ENCODE data around the gene KIFC1.

The KIFC1 gene

GRCh38 chr6:33419580-33420490 lies 28.2 kb downstream of the KIFC1 start, which contains the start of gene SYNGAP1:
TSS of gene SYNGAP1 (plus strand) at chr6:33420065. CDS start at chr6:33420265, 200 bp downstream.
- Histone ChIP-seq H2AK5ac (ENCODE audit: low read length, severe bottlenecking) (peak within 1 kb of the TSS; percentile 82), H3K23ac (ENCODE audit: low read length in 2 of 2) (no peak within 1 kb of the TSS), H3K36me3 (ENCODE audit: control insufficient read depth in 1 of 2, insufficient read depth in 2 of 2, low read depth in 1 of 2, low read length in 2 of 2) (peaks cover 25 to 53% of the 10 kb centered on the region in 2 experiments), H2BK15ac (ENCODE audit: low read depth, poor library complexity, severe bottlenecking) (peak within 1 kb of the TSS; percentile 55), H2BK12ac (ENCODE audit: low read length in 2 of 2) (peak within 1 kb of the TSS; percentile 73 to 94), H3K4me2 (ENCODE audit: low read length, poor library complexity, severe bottlenecking) (peak within 1 kb of the TSS; percentile 76), H2BK5ac (ENCODE audit: low read depth, low read length, poor library complexity, severe bottlenecking) (no peak within 1 kb of the TSS), H4K8ac (ENCODE audit: low read length) (peak within 1 kb of the TSS; percentile 96), H3K4me1 (ENCODE audit: control insufficient read depth, insufficient read depth, low read depth, low read length) (peaks cover 29% of the 10 kb centered on the region), H3K27ac (ENCODE audit: low read length, poor library complexity, severe bottlenecking) (peak within 1 kb of the TSS; percentile 25), H3K79me1 (replicated peaks; ENCODE audit: low read length, poor library complexity, severe bottlenecking) (peaks cover 22% of the 10 kb centered on the region), H3K4me3 (ENCODE audit: insufficient read depth in 1 of 2, low read depth in 1 of 2, low read length in 2 of 2) (peak within 1 kb of the TSS; percentile 40 to 99), H3K14ac (ENCODE audit: low read length in 2 of 2) (peak within 1 kb of the TSS in 1 of 2 experiments; percentile 56), H3K27me3 (ENCODE audit: control insufficient read depth in 1 of 2, insufficient read depth in 1 of 2, low read length in 2 of 2) (no peaks in the 10 kb centered on the region), H2BK120ac (ENCODE audit: low read depth, low read length) (peak within 1 kb of the TSS; percentile 93), H3K9me3 (ENCODE audit: control insufficient read depth, low read length) (no peaks in the 10 kb centered on the region), H3K4ac (ENCODE audit: low read depth in 1 of 2, low read length in 2 of 2) (peak within 1 kb of the TSS; percentile 79 to 90), H4K91ac (ENCODE audit: low read length) (peak within 1 kb of the TSS; percentile 96), H3K9ac (ENCODE audit: low read length) (peak within 1 kb of the TSS; percentile 92), H2AFZ (ENCODE audit: low read depth, low read length) (no peak within 1 kb of the TSS), H3K18ac (ENCODE audit: low read depth in 1 of 2, low read length in 2 of 2) (peak within 1 kb of the TSS; percentile 37 to 93)
- DNase-seq: peak; percentile 72
- WGBS: 1% methylated on average over 19 of the region's 22 CpGs

DNA sequence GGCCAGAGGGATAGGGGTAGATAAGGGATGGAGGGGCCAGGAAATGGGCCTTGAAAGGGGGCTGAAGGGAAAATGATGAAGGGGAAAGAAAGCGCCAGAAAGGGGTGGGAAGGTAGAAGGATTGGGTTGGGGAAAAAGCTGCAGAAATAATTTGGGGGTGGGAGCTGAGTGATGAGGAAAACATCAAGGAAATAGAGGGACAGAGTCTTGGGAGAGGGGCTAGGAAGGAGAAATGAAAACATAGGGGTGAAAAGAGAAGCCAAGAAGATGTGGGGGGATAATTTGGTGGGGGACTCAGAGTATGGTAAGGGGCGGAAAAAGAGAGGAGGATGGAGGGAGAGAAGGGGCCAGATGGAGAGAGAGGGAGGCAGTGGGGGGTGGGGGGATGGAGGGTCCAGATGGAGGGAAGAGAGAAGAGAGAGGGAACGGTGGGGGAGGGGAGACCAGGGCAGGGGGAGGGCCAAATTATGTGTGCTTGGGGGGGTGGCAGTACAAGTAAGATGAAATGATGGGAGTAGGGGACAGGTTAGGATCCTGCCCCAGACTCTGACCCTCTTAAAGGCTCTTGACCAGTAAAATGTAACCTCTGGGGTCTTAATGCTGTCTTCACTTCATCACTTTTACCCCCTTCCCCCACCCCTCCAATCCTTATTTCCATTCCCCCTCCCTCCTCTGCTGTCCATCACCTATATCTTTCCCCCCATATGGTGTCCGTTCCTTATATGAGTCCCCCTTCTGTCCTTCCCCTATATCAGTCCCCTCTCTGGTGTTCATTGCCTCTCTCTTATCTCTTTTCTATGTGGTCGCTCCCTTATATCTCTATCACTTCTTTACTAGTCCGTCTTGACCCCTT lies 29.1 kb downstream of the KIFC1 start:
- no peak overlapping the region for H4K91ac ChIP-seq (ENCODE audit: low read length)
- H2BK15ac ChIP-seq (ENCODE audit: low read depth, poor library complexity, severe bottlenecking): peak overlapping the region; percentile 7
- peak overlapping the region in 1 of 2 experiments; percentile 56 for H3K14ac ChIP-seq (ENCODE audit: low read length in 2 of 2)
- peaks cover 25% of the 10 kb centered on the region for H3K4me1 ChIP-seq (ENCODE audit: control insufficient read depth, insufficient read depth, low read depth, low read length)
- H2AK5ac ChIP-seq (ENCODE audit: low read length, severe bottlenecking): peak overlapping the region; percentile 16
- no peak for DNase-seq
- WGBS: 66% methylated on average over 6 of the region's 6 CpGs
- peaks cover 19 to 44% of the 10 kb centered on the region in 2 experiments for H3K36me3 ChIP-seq (ENCODE audit: control insufficient read depth in 1 of 2, insufficient read depth in 2 of 2, low read depth in 1 of 2, low read length in 2 of 2)
- peak overlapping the region; percentile 66 for H3K4me2 ChIP-seq (ENCODE audit: low read length, poor library complexity, severe bottlenecking)
- H2BK5ac ChIP-seq (ENCODE audit: low read depth, low read length, poor library complexity, severe bottlenecking): no peak overlapping the region
- H3K27me3 ChIP-seq (ENCODE audit: control insufficient read depth in 1 of 2, insufficient read depth in 1 of 2, low read length in 2 of 2): no peaks in the 10 kb centered on the region
- peak overlapping the region in 1 of 2 experiments; percentile 41 for H3K18ac ChIP-seq (ENCODE audit: low read depth in 1 of 2, low read length in 2 of 2)
- H3K4ac ChIP-seq (ENCODE audit: low read depth in 1 of 2, low read length in 2 of 2): peak overlapping the region in 1 of 2 experiments; percentile 73
- peak overlapping the region; percentile 39 to 78 for H3K4me3 ChIP-seq (ENCODE audit: insufficient read depth in 1 of 2, low read depth in 1 of 2, low read length in 2 of 2)
- H4K8ac ChIP-seq (ENCODE audit: low read length): no peak overlapping the region
- H3K9ac ChIP-seq (ENCODE audit: low read length): peak overlapping the region; percentile 81
- H2BK120ac ChIP-seq (ENCODE audit: low read depth, low read length): peak overlapping the region; percentile 93
- no peak overlapping the region for H3K23ac ChIP-seq (ENCODE audit: low read length in 2 of 2)
- H3K27ac ChIP-seq (ENCODE audit: low read length, poor library complexity, severe bottlenecking): no peak overlapping the region
- H3K79me1 ChIP-seq (replicated peaks; ENCODE audit: low read length, poor library complexity, severe bottlenecking): peaks cover 22% of the 10 kb centered on the region
- no peak overlapping the region for H2AFZ ChIP-seq (ENCODE audit: low read depth, low read length)
- H2BK12ac ChIP-seq (ENCODE audit: low read length in 2 of 2): peak overlapping the region in 1 of 2 experiments; percentile 23
- H3K9me3 ChIP-seq (ENCODE audit: control insufficient read depth, low read length): no peaks in the 10 kb centered on the region

GRCh38 chr6:33421344-33421643 lies 29.7 kb downstream of the KIFC1 start:
- H3K9me3 ChIP-seq (ENCODE audit: control insufficient read depth, low read length): no peaks in the 10 kb centered on the region

More at GRCh38 chr6:33421344-33421643, 29.7 kb downstream of the KIFC1 start:
- 96% methylated on average over 2 of the region's 2 CpGs for WGBS
- Histone ChIP-seq H3K9ac (ENCODE audit: low read length) (no peak overlapping the region), H3K18ac (ENCODE audit: low read depth in 1 of 2, low read length in 2 of 2) (no peak overlapping the region), H3K23ac (ENCODE audit: low read length in 2 of 2) (no peak overlapping the region), H2BK120ac (ENCODE audit: low read depth, low read length) (no peak overlapping the region), H2AFZ (ENCODE audit: low read depth, low read length) (no peak overlapping the region), H3K4me3 (ENCODE audit: insufficient read depth in 1 of 2, low read depth in 1 of 2, low read length in 2 of 2) (peak overlapping the region in 1 of 2 experiments; percentile 78), H4K91ac (ENCODE audit: low read length) (no peak overlapping the region), H3K14ac (ENCODE audit: low read length in 2 of 2) (no peak overlapping the region), H3K4ac (ENCODE audit: low read depth in 1 of 2, low read length in 2 of 2) (no peak overlapping the region), H3K36me3 (ENCODE audit: control insufficient read depth in 1 of 2, insufficient read depth in 2 of 2, low read depth in 1 of 2, low read length in 2 of 2) (peaks cover 15 to 39% of the 10 kb centered on the region in 2 experiments), H2BK15ac (ENCODE audit: low read depth, poor library complexity, severe bottlenecking) (no peak overlapping the region), H3K27me3 (ENCODE audit: control insufficient read depth in 1 of 2, insufficient read depth in 1 of 2, low read length in 2 of 2) (no peaks in the 10 kb centered on the region), H2BK12ac (ENCODE audit: low read length in 2 of 2) (no peak overlapping the region), H4K8ac (ENCODE audit: low read length) (no peak overlapping the region), H2AK5ac (ENCODE audit: low read length, severe bottlenecking) (no peak overlapping the region), H3K4me2 (ENCODE audit: low read length, poor library complexity, severe bottlenecking) (no peak overlapping the region), H3K79me1 (replicated peaks; ENCODE audit: low read length, poor library complexity, severe bottlenecking) (peaks cover 22% of the 10 kb centered on the region), H3K4me1 (ENCODE audit: control insufficient read depth, insufficient read depth, low read depth, low read length) (peaks cover 21% of the 10 kb centered on the region), H3K27ac (ENCODE audit: low read length, poor library complexity, severe bottlenecking) (no peak overlapping the region), H2BK5ac (ENCODE audit: low read depth, low read length, poor library complexity, severe bottlenecking) (no peak overlapping the region)
- DNase-seq: no peak

Measured in mesenchymal stem cell (in vitro differentiated cells and primary cell).